RWPE1 (cell line): ENCODE results near the gene SMAD4.

Experiments
- CTCF ChIA-PET: fragments of 350-600 bp; sonication (Branson Sonifier 250); formaldehyde crosslinking; extraction: SDS; loops from one replicate; lab custom pipeline; 2021; lab: Yijun Ruan, JAX
- POLR2A ChIA-PET: fragments of 400-600 bp; formaldehyde crosslinking; extraction: SDS; loops from one replicate; lab custom pipeline; 2020; ENCODE audit warnings: antibody characterized with exemption; ENCODE audit not compliant: low non-redundant PET; lab: Yijun Ruan, JAX
- DNase-seq: peaks from one replicate; pipeline ENCODE4 v3.0.0; 2012; ENCODE audit warnings: low spot score
- H3K27ac ChIP-seq: fragments of 450-650 bp; 2 replicates; pipeline ENCODE4 v1.5.1; 2017
- CTCF ChIP-seq: fragments of 450-650 bp; conservative IDR thresholded peaks from 2 replicates; pipeline ENCODE4 v1.5.1; 2017; ENCODE audit warnings: low read depth, mild to moderate bottlenecking

Gene SMAD4

GRCh38 chr18:51064256-51064655 lies 34.2 kb downstream of the SMAD4 start:
- no peak for DNase-seq
- ChIA-PET CTCF (no interaction called here), POLR2A (no interaction called here)
- H3K27ac ChIP-seq: no peak overlapping the region
- TF ChIP-seq CTCF: no peak

- POLR2A ChIA-PET: no interaction called here
- DNase-seq: no peak
- CTCF ChIA-PET: no interaction called here
- no peak overlapping the region for H3K27ac ChIP-seq
- TF ChIP-seq CTCF: no peak
These were observed 36.3 kb downstream of the SMAD4 start for GRCh38 chr18:51066273-51066672.

GRCh38 chr18:51068105-51068504 lies 38.1 kb downstream of the SMAD4 start:
- peak; percentile 42 for DNase-seq
- H3K27ac ChIP-seq: no peak overlapping the region
- POLR2A ChIA-PET: no interaction called here
- CTCF ChIA-PET: no interaction called here
- no peak for TF ChIP-seq CTCF

- TF ChIP-seq CTCF: no peak
- H3K27ac ChIP-seq: no peak overlapping the region
- CTCF ChIA-PET: no interaction called here
- POLR2A ChIA-PET: no interaction called here
- no peak for DNase-seq
These were observed 39.9 kb downstream of the SMAD4 start for GRCh38 chr18:51069885-51070284.

- DNase-seq: peak; percentile 42
- no peak for TF ChIP-seq CTCF
- no peak overlapping the region for H3K27ac ChIP-seq
- ChIA-PET CTCF (no interaction called here), POLR2A (no interaction called here)
These were observed 40.5 kb downstream of the SMAD4 start for GRCh38 chr18:51070545-51070944.

GRCh38 chr18:51072586-51073313 lies 42.7 kb downstream of the SMAD4 start:
- ChIA-PET POLR2A (no interaction called here), CTCF (no interaction called here)

More at GRCh38 chr18:51072586-51073313, 42.7 kb downstream of the SMAD4 start:
- DNase-seq: no peak
- no peak overlapping the region for H3K27ac ChIP-seq
- TF ChIP-seq CTCF: no peak
